ENCODE results near the gene ROBO2. TPM values are rescaled to one million over a fixed set of nuclear protein-coding genes. Genes with fewer than 3 reads are reported as not detected.

ROBO2 gene
- total RNA-seq, 4 donors from 2014 or later: 0.16 to 4.0 (median 1.3) TPM

DNA sequence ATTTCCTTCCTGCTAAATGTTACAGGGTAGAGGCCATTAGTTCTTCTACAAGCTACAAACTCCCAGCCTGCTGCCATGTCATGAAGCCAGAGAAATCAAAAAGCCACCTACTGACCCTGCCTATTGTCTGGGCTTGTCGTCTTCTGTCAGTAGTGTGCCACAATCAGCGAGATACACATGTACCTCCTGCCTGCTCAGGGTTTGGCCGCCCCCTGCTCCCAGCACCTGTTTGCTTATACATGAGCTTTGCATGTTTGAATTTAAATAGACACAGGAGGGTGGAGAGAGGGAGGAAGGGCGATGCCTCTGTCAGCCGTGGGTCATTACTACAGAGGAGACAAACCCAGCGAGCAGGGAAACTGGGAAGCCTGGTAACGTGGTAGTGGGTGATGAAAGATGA, 106.1 kb downstream of the ROBO2 start:
- TF ChIP-seq, protein P1, sequence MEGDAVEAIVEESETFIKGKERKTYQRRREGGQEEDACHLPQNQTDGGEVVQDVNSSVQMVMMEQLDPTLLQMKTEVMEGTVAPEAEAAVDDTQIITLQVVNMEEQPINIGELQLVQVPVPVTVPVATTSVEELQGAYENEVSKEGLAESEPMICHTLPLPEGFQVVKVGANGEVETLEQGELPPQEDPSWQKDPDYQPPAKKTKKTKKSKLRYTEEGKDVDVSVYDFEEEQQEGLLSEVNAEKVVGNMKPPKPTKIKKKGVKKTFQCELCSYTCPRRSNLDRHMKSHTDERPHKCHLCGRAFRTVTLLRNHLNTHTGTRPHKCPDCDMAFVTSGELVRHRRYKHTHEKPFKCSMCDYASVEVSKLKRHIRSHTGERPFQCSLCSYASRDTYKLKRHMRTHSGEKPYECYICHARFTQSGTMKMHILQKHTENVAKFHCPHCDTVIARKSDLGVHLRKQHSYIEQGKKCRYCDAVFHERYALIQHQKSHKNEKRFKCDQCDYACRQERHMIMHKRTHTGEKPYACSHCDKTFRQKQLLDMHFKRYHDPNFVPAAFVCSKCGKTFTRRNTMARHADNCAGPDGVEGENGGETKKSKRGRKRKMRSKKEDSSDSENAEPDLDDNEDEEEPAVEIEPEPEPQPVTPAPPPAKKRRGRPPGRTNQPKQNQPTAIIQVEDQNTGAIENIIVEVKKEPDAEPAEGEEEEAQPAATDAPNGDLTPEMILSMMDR (IDR thresholded peaks at IDR 0.05; ENCODE audit: low read depth): no peak

DNA sequence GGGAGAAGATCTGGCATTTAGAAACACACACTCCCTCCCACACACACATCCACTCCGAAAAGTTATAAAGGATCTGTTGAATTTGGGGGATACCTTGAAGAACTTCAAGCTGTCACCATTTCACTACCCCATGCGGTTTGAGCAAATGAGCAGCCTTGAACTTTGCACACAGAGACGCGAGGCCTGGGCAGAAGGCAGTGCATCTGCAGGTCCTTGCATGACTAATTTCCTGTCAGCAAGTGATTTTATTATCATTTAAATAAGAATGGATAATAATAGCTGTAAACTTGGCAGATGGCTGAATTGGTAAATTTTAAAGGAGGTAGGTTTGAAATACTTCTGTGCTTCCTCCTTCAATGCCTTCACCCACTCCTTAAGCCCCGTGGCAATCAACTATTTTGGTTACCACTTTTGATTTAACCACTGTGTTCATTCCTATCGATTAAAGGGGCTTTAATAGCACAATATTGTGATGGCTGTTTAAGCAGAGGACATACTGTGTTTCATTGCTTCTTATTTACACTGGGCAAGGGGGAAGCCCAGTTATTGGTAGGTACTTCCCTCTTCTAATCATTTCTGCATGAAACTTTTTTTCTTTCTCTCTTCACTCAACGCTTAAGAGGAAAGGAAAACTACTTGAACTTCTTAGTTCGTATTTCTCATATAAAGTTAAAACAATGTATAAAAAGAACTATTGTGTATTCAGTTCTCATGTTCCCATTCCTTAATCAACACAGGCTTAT, 108.1 kb downstream of the ROBO2 start:
- TF ChIP-seq, protein P1 (IDR thresholded peaks at IDR 0.05; ENCODE audit: low read depth): no peak

- TF ChIP-seq, protein P1 (IDR thresholded peaks at IDR 0.05; ENCODE audit: low read depth): no peak
Measured at GRCh38 chr3:77149382-77149781, 109.5 kb downstream of the ROBO2 start.

DNA sequence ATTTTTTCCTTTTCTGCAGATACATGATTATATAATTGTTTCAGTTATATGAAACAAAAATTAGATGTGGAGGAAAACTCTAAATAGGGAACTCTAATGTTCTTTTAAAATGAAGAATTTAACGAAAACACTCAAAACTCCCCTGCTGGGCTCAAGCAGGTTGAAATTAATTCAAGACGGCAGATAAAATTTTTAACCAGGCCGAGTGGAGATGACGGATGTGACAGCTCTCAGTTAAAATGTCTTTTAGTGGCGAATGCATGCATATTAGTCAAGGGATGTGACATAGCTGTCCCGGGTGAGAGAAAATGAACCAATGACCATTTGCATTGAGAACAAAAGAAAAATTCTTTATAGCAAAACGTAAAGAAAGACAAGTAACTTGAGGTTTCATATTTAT, 110.1 kb downstream of the ROBO2 start:
- TF ChIP-seq, protein P1 (IDR thresholded peaks at IDR 0.05; ENCODE audit: low read depth): no peak

- TF ChIP-seq, protein P1 (IDR thresholded peaks at IDR 0.05; ENCODE audit: low read depth): no peak
Measured at GRCh38 chr3:77150759-77151158, 110.9 kb downstream of the ROBO2 start.

GRCh38 chr3:77158730-77159581, 119.1 kb downstream of the ROBO2 start:
- TF ChIP-seq, protein P1 (IDR thresholded peaks at IDR 0.05; ENCODE audit: low read depth): no peak

DNA sequence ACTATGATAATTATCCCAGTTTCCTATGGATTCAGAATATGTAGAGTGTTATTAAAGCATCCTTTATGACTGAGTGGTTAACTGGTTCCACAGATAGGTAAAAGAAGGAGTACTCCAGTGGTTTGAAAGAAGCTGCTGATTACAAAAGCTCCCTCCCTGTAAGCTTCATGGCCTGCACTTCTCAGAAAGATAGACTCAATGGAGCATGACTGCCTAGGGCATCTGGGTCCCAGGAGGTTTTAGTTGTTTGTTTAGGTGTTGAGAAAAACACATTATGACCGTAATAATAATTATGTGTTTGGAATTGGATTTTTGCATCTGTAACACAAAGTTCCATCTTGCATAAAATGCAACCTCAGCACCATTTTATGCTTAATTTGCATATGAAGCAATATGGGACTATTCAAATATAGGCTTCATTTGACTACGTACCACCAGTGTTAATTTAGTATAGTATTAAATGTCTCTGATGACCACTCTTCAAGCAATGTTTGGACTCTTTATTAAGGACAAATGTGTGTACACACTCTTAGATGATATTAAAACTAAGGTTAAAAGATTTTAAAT, 121.1 kb downstream of the ROBO2 start:
- TF ChIP-seq, protein P1 (IDR thresholded peaks at IDR 0.05; ENCODE audit: low read depth): no peak

All from subcutaneous adipose tissue (tissue), 4 donors.